ENCODE measurements around the gene GPR135. TPM values are rescaled to one million over a fixed set of nuclear protein-coding genes. Genes with fewer than 3 reads are reported as not detected.

The GPR135 gene
- total RNA-seq, 1 experiment from 2014 or later = 5.5 TPM

DNA sequence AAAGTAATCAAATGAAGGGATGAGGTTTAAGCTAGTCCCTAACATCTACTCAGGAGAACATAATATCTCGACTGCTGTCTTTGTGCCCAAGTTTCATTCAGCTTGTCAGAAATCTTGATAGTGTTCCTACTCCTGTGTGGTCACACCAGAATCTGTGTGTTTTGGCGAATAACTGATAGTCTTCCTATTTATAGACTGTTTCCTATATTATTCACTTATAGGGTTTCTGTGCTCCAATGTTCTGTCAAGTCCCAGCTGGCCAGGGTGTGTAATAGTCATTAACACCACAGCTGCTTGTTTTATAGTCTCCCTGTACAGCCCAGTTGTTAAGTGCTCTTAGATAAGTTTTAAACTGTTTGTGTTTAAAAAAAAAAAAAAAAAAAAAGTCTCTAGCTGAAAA, 45.9 kb downstream of the GPR135 start:
- H3K9me3 Mint-ChIP-seq (ENCODE audit: low read depth, unreplicated experiment) = no peaks in the 10 kb centered on the region
- H3K4me1 Mint-ChIP-seq (ENCODE audit: low read depth, unreplicated experiment) = no peaks in the 10 kb centered on the region
- H3K27me3 Mint-ChIP-seq (ENCODE audit: unreplicated experiment) = no peaks in the 10 kb centered on the region
- DNase-seq = no peak
- H3K4me3 Mint-ChIP-seq (ENCODE audit: low read depth, unreplicated experiment) = no peak overlapping the region
- H3K27ac Mint-ChIP-seq (ENCODE audit: unreplicated experiment) = no peak overlapping the region
- no TSS peak for BruUV-seq (replicated peaks)
- no peaks in the 10 kb centered on the region for H3K36me3 Mint-ChIP-seq (ENCODE audit: insufficient read depth, unreplicated experiment)
- CTCF ChIA-PET = interaction anchor here (0.6 to 0.7 kb wide), 2 partner anchors 532 to 853 kb away, joined by 3 to 4 read pairs; no protein-coding TSS in a partner anchor
- TF ChIP-seq, protein P1, sequence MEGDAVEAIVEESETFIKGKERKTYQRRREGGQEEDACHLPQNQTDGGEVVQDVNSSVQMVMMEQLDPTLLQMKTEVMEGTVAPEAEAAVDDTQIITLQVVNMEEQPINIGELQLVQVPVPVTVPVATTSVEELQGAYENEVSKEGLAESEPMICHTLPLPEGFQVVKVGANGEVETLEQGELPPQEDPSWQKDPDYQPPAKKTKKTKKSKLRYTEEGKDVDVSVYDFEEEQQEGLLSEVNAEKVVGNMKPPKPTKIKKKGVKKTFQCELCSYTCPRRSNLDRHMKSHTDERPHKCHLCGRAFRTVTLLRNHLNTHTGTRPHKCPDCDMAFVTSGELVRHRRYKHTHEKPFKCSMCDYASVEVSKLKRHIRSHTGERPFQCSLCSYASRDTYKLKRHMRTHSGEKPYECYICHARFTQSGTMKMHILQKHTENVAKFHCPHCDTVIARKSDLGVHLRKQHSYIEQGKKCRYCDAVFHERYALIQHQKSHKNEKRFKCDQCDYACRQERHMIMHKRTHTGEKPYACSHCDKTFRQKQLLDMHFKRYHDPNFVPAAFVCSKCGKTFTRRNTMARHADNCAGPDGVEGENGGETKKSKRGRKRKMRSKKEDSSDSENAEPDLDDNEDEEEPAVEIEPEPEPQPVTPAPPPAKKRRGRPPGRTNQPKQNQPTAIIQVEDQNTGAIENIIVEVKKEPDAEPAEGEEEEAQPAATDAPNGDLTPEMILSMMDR (IDR thresholded peaks at IDR 0.05; ENCODE audit: unreplicated experiment) = no peak
- intact Hi-C loops (cut with micrococcal nuclease; ENCODE audit: unreplicated experiment) = no loop called here

DNA sequence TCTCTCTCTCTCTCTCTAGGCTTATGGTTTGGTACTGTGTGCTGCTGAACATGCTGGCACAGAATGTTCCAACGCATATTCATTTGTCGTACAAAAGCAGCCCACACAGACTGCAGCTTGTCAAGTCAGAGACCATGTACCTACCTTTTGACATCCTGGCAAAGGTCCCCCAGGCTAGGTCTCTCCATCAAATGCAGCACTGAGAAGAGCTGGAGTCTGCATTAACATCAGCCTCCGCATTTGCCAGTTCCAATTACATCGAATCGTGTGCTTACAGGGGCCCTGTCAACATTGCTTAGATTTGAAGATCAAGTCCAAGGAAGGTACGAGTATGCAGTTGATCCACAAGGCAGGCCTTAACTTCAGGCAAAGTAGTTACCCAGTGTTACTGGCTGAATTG, 47.9 kb downstream of the GPR135 start:
- no TSS peak for BruUV-seq (replicated peaks)
- CTCF ChIA-PET = no interaction called here

DNA sequence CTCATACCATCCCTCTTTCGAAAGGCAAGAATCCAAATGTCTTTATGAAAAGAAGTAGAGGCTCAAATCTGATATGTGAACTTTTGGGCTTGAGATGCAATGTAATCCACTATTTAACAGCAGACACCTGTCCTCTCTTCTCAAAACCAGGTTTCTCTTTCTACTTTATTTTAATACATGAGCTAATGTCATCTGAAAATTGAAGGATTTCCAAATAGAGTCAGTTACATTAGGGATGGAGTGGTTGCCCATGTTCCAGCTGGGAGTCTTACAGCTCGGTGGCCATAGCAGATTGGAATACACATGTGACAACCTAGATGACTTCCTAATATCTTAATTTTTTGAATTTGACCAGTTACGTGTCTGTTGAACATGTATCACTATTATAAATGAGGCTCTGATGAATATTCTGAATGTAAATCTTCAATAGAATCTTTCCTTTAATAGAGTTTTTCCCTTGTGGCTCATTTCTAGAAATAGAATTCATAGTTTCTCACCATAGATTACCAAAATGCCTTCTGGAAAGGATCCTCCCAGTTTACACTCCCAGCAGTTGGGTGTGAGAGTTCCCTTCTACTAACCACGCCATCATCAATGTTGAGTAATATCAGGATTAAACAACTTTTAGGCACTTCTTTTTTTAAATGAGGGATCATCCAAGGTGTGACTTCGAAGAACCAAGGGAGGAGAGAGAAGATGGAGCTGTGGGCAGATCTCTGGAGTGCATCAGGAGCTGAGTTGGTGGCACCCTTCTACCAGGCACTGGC, 49.2 kb downstream of the GPR135 start:
- intact Hi-C loops (cut with micrococcal nuclease; ENCODE audit: unreplicated experiment) = no loop called here
- CTCF ChIA-PET = no interaction called here
- no TSS peak for BruUV-seq (replicated peaks)
- no peaks in the 10 kb centered on the region for H3K4me1 Mint-ChIP-seq (ENCODE audit: low read depth, unreplicated experiment)
- H3K4me3 Mint-ChIP-seq (ENCODE audit: low read depth, unreplicated experiment) = no peak overlapping the region
- H3K27ac Mint-ChIP-seq (ENCODE audit: unreplicated experiment) = no peak overlapping the region
- H3K9me3 Mint-ChIP-seq (ENCODE audit: low read depth, unreplicated experiment) = peaks cover 4% of the 10 kb centered on the region
- TF ChIP-seq, protein P1 (IDR thresholded peaks at IDR 0.05; ENCODE audit: unreplicated experiment) = no peak
- H3K36me3 Mint-ChIP-seq (ENCODE audit: insufficient read depth, unreplicated experiment) = no peaks in the 10 kb centered on the region
- no peaks in the 10 kb centered on the region for H3K27me3 Mint-ChIP-seq (ENCODE audit: unreplicated experiment)
- no peak for DNase-seq

More for the DNA sequence above, 47.9 kb downstream of the GPR135 start:
- intact Hi-C loops (cut with micrococcal nuclease; ENCODE audit: unreplicated experiment) = no loop called here
- H3K36me3 Mint-ChIP-seq (ENCODE audit: insufficient read depth, unreplicated experiment) = no peaks in the 10 kb centered on the region
- H3K9me3 Mint-ChIP-seq (ENCODE audit: low read depth, unreplicated experiment) = peaks cover 2% of the 10 kb centered on the region
- H3K27ac Mint-ChIP-seq (ENCODE audit: unreplicated experiment) = no peak overlapping the region
- no peak overlapping the region for H3K4me3 Mint-ChIP-seq (ENCODE audit: low read depth, unreplicated experiment)
- no peaks in the 10 kb centered on the region for H3K27me3 Mint-ChIP-seq (ENCODE audit: unreplicated experiment)
- TF ChIP-seq, protein P1 (IDR thresholded peaks at IDR 0.05; ENCODE audit: unreplicated experiment) = no peak
- no peaks in the 10 kb centered on the region for H3K4me1 Mint-ChIP-seq (ENCODE audit: low read depth, unreplicated experiment)
- DNase-seq = no peak

Other genes starting within 250 kb of the GPR135 start
- 27.3 and 28.4 TPM in 2 replicates for gene L3HYPDH, start 19.0 kb upstream of the GPR135 start, total RNA-seq (2022)
- gene JKAMP, start 19.1 kb upstream of the GPR135 start, total RNA-seq (2022) = 48.9 and 49.4 TPM in 2 replicates
- not detected in 2 replicates for gene CCDC175, start 111.4 kb upstream of the GPR135 start, total RNA-seq (2022)

All from Calu3 (cell line).